A673 (cell line): ENCODE measurements around the gene CCDC92.

ENCODE experiments used
- CTCF ChIP-seq: fragments of 300-800, 200-600 bp; sonication (generic); conservative IDR thresholded peaks from 2 replicates; pipeline ENCODE4 v1.5.1; 2017; ENCODE audit warnings: low read depth, mild to moderate bottlenecking, antibody characterized with exemption, low read length, moderate library complexity, mixed read lengths
- EZH2 ChIP-seq: fragments of 200-600 bp; sonication (generic); IDR thresholded peaks from 2 replicates; pipeline ENCODE4 v1.6.1; 2017; ENCODE audit warnings: borderline replicate concordance, low read depth, mild to moderate bottlenecking, mixed read lengths, antibody characterized with exemption, low read length; ENCODE audit not compliant: poor library complexity, severe bottlenecking

- TF ChIP-seq CTCF (no peak), EZH2 (no peak)
Measured at GRCh38 chr12:123939716-123940626, 32.7 kb downstream of the CCDC92 start.
